Astrocyte of the spinal cord (primary cell): ENCODE measurements around the gene ADAM17.
A peak's percentile ranks its signal among the peaks of the same experiment; 100 is the strongest.
"Not testable (repeated sequence)": the region's sequence is repeated elsewhere in the genome, so short reads cannot be mapped to it uniquely, and the experiment has no call there.

ENCODE experiments used
- DNase-seq: peaks from one replicate; pipeline ENCODE4 v3.0.0; 2011; ENCODE audit warnings: low read depth, low spot score
- H3K4me3 ChIP-seq: 2 replicates; pipeline ENCODE4 v1.5.1; 2011; ENCODE audit warnings: low read depth, mild to moderate bottlenecking, low read length, moderate library complexity
- in situ Hi-C: cut with HindIII; loops from 2 replicates; pipeline ENCODE4 v1.10.0; 2017; ENCODE audit warnings: low sequenced_read_pairs
- TF ChIP-seq, protein P1 (sequence below): IDR thresholded peaks from 2 replicates; pipeline ENCODE4 v1.5.1; 2012; ENCODE audit warnings: low read depth, mild to moderate bottlenecking, low read length, inconsistent platforms

Gene ADAM17

GRCh38 chr2:9565436-9566153 lies 10.0 kb upstream of the ADAM17 start:
- in situ Hi-C loops, result no loop called here
- H3K4me3 ChIP-seq, result no peak overlapping the region
- TF ChIP-seq, protein P1, sequence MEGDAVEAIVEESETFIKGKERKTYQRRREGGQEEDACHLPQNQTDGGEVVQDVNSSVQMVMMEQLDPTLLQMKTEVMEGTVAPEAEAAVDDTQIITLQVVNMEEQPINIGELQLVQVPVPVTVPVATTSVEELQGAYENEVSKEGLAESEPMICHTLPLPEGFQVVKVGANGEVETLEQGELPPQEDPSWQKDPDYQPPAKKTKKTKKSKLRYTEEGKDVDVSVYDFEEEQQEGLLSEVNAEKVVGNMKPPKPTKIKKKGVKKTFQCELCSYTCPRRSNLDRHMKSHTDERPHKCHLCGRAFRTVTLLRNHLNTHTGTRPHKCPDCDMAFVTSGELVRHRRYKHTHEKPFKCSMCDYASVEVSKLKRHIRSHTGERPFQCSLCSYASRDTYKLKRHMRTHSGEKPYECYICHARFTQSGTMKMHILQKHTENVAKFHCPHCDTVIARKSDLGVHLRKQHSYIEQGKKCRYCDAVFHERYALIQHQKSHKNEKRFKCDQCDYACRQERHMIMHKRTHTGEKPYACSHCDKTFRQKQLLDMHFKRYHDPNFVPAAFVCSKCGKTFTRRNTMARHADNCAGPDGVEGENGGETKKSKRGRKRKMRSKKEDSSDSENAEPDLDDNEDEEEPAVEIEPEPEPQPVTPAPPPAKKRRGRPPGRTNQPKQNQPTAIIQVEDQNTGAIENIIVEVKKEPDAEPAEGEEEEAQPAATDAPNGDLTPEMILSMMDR, result no peak
- peak; percentile 96 for DNase-seq

DNA sequence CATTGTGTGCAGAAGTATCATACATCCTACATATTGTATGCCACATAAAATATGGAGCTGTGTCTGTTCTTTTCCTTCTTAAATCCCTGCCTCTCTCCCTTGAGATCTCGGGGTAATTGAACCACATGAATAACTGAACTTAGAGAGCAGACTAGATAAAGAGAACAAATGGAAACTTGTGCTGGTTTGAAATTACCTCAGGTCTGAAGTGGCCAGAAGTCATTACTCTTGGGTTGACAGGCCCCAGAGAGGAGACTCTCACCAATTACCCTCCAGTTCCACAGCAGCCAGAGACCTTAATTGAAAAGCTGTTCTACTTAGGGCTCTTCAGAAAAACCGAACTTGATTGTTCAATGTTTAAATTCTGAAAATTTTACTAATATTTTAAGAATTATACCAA lies 5.0 kb upstream of the ADAM17 start:
- TF ChIP-seq, protein P1, result no peak
- DNase-seq, result no peak
- in situ Hi-C loops, result no loop called here
- H3K4me3 ChIP-seq, result no peak overlapping the region

GRCh38 chr2:9558948-9559381 lies 3.3 kb upstream of the ADAM17 start:
- in situ Hi-C loops, result no loop called here
- TF ChIP-seq, protein P1, result no peak
- peak; percentile 92 for DNase-seq
- H3K4me3 ChIP-seq, result no peak overlapping the region

- in situ Hi-C loops, result no loop called here
- TF ChIP-seq, protein P1, result no peak
- DNase-seq, result peak; percentile 44
- H3K4me3 ChIP-seq, result peak overlapping the region; percentile 71
Observed at GRCh38 chr2:9556121-9556743, 602 bp upstream of the ADAM17 start.

GRCh38 chr2:9554921-9555296 lies 721 bp downstream of the ADAM17 start:
- peak; percentile 81 for DNase-seq
- in situ Hi-C loops, result no loop called here
- peak overlapping the region; percentile 90 for H3K4me3 ChIP-seq
- TF ChIP-seq, protein P1, result no peak

- TF ChIP-seq, protein P1, result no peak
- in situ Hi-C loops, result no loop called here
- peak; percentile 69 for DNase-seq
- no peak overlapping the region for H3K4me3 ChIP-seq
Observed at GRCh38 chr2:9552219-9553178, 3.1 kb downstream of the ADAM17 start.

DNA sequence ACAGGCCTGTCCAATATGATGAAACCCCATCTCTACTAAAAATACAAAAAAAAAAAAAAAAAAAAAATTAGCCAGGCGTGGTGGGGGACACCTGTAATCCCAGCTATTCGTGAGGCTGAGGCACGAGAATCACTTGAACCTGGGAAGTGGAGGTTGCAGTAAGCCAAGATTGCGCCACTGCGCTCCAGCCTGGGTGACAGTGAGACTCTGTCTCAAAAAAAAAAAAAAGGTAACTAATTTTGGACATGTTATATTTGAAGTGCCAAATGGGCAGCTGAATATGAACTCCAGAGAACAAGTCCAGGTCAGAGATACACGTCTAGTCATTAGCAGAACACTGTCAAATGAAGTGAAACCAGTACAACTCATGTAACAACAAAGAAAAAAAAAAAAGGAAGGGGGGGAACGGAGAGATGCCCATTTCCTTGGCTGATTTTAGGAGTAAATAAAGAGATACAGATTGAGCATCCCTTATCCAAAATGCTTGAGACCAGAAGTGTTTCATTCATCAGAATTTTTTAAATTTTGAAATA lies 4.7 kb downstream of the ADAM17 start:
- DNase-seq, in situ Hi-C loops, H3K4me3 ChIP-seq: not testable (repeated sequence)
